Keratinocyte (primary cell): ENCODE results near the gene CCL2. TPM values are rescaled to one million over a fixed set of nuclear protein-coding genes. Genes with fewer than 3 reads are reported as not detected.

Experiments
- DNase-seq: peaks from one replicate; pipeline ENCODE4 v3.0.0-alpha.2; 2011; ENCODE audit warnings: low read depth, missing footprints, low spot score
- FAIRE-seq: peaks from 2 replicates; lab custom pipeline; 2011; peaks lifted over from hg19 to GRCh38; lab: Jason Lieb, UNC
- H2AFZ ChIP-seq: 2 replicates; pipeline ENCODE4 v1.6.0; 2012; ENCODE audit warnings: low read length, control low read depth, inconsistent platforms; ENCODE audit not compliant: control insufficient read depth
- H3K27ac ChIP-seq: 2 replicates; pipeline ENCODE4 v1.5.1; 2011; ENCODE audit warnings: low read length; ENCODE audit not compliant: control insufficient read depth, insufficient read depth
- H3K27me3 ChIP-seq: 3 replicates; pipeline ENCODE4 v1.6.0; 2011; ENCODE audit warnings: low read length; ENCODE audit not compliant: control insufficient read depth, insufficient read depth; ENCODE audit errors: extremely low read depth
- H3K36me3 ChIP-seq, 2 experiments: 2 replicates in 1 of 2; 3 replicates in 1 of 2; pipeline ENCODE4 v1.5.1; 2011; ENCODE audit warnings: low read length in 2 of 2, mild to moderate bottlenecking in 1 of 2; ENCODE audit not compliant: control insufficient read depth in 2 of 2, insufficient read depth in 2 of 2; ENCODE audit errors: extremely low read depth in 1 of 2
- H3K4me1 ChIP-seq: 3 replicates; pipeline ENCODE4 v1.5.1; 2011; ENCODE audit warnings: low read length; ENCODE audit not compliant: control insufficient read depth, insufficient read depth; ENCODE audit errors: extremely low read depth
- H3K4me2 ChIP-seq: 3 replicates; pipeline ENCODE4 v1.6.0; 2011; ENCODE audit warnings: low read depth, low read length; ENCODE audit not compliant: control insufficient read depth, insufficient read depth; ENCODE audit errors: extremely low read depth
- H3K4me3 ChIP-seq, 3 experiments: fragments of 200-600 bp in 1 of 3; sonication (generic) in 1 of 3; 2 replicates in 2 of 3; 3 replicates in 1 of 3; pipeline ENCODE4 v1.5.1; 2011 to 2016; ENCODE audit warnings: low read length in 3 of 3, mild to moderate bottlenecking in 3 of 3, control low read depth in 2 of 3, inconsistent platforms in 1 of 3, low read depth in 1 of 3, mixed read lengths in 1 of 3, mixed run types in 1 of 3, moderate library complexity in 1 of 3; ENCODE audit not compliant: control insufficient read depth in 2 of 3, insufficient read depth in 2 of 3; ENCODE audit errors: extremely low read depth in 1 of 3
- H3K79me2 ChIP-seq: 2 replicates; pipeline ENCODE4 v1.6.0; 2012; ENCODE audit warnings: low read length; ENCODE audit not compliant: control insufficient read depth, insufficient read depth
- H3K9ac ChIP-seq: 3 replicates; pipeline ENCODE4 v1.6.0; 2011; ENCODE audit warnings: low read length; ENCODE audit not compliant: control insufficient read depth, insufficient read depth; ENCODE audit errors: extremely low read depth
- H3K9me1 ChIP-seq: 3 replicates; pipeline ENCODE4 v1.6.0; 2011; ENCODE audit warnings: low read length; ENCODE audit not compliant: control insufficient read depth, insufficient read depth; ENCODE audit errors: extremely low read depth
- H3K9me3 ChIP-seq: 2 replicates; pipeline ENCODE4 v1.5.1; 2012; ENCODE audit warnings: low read depth, low read length; ENCODE audit not compliant: control insufficient read depth
- H4K20me1 ChIP-seq: 3 replicates; pipeline ENCODE4 v1.6.0; 2011; ENCODE audit warnings: low read length; ENCODE audit not compliant: control insufficient read depth, insufficient read depth; ENCODE audit errors: extremely low read depth
- EZH2 ChIP-seq: IDR thresholded peaks from one replicate; pipeline ENCODE4 v1.6.1; 2012; ENCODE audit warnings: inconsistent platforms, mild to moderate bottlenecking, low read length, moderate library complexity
- dilution Hi-C: fragments of 300-500 bp; cut with MboI; formaldehyde crosslinking; loops from one replicate; pipeline ENCODE4 v1.7.0; 2020; ENCODE audit warnings: low sequenced_read_pairs; ENCODE audit not compliant: extremely low pct_ligation_motif_present
- polyA minus RNA-seq, 3 experiments: library from RNA; depleted of rRNA, polyadenylated mRNA; stranded (reverse); fragments of >200 nt; gene quantifications; 1 replicate in 1 of 3; 2 replicates in 1 of 3; 3 replicates in 1 of 3; pipeline ENCODE4 v1.2.3, GENCODE V29; 2011
- polyA plus RNA-seq, 5 experiments: library from polyadenylated mRNA; depleted of rRNA in 3 of 5; stranded (reverse) in 3 of 5; stranded (forward) in 1 of 5; unstranded in 1 of 5; fragments of >200 nt; gene quantifications; 1 replicate in 1 of 5; 2 replicates in 3 of 5; 3 replicates in 1 of 5; pipeline versions ENCODE4 v1.2.1 to v1.2.3, GENCODE V29; 2011 to 2012; ENCODE audit warnings: missing spikeins in 2 of 5, low read depth in 1 of 5, low replicate concordance in 1 of 5
- TF ChIP-seq, protein P1 (sequence below), 3 experiments: IDR thresholded peaks in 1 of 3; conservative IDR thresholded peaks in 1 of 3; optimal IDR thresholded peaks in 1 of 3; 2 replicates in 2 of 3; 3 replicates in 1 of 3; pipeline versions ENCODE3 to v1.5.1; 2011; ENCODE audit warnings: low read length in 3 of 3, mild to moderate bottlenecking in 3 of 3, moderate library complexity in 2 of 3, control low read depth in 1 of 3, inconsistent platforms in 1 of 3; ENCODE audit not compliant: insufficient read depth in 2 of 3; ENCODE audit errors: extremely low read depth in 1 of 3

Gene CCL2
- polyA plus RNA-seq (0.24 to 0.49 TPM in 2 of 3 replicates, not detected in the other), polyA minus RNA-seq (not detected in 3 replicates)
- not detected for polyA plus RNA-seq (2011; ENCODE audit: low read depth)
- polyA plus RNA-seq (2011; cell fraction: cytosol; rRNA removed): 0.16 and 0.18 TPM in 2 replicates
- 0.34 TPM in 1 of 2 replicates, not detected in the other for polyA plus RNA-seq (2011; cell fraction: nucleus; rRNA removed)
- 0.16 TPM in 1 of 2 replicates, not detected in the other for polyA plus RNA-seq (2012; ENCODE audit: low replicate concordance)
- polyA minus RNA-seq (2011; cell fraction: cytosol; rRNA and poly(A)+ RNA removed): not detected
- polyA minus RNA-seq (2011; cell fraction: nucleus; rRNA and poly(A)+ RNA removed): not detected in 2 replicates

DNA sequence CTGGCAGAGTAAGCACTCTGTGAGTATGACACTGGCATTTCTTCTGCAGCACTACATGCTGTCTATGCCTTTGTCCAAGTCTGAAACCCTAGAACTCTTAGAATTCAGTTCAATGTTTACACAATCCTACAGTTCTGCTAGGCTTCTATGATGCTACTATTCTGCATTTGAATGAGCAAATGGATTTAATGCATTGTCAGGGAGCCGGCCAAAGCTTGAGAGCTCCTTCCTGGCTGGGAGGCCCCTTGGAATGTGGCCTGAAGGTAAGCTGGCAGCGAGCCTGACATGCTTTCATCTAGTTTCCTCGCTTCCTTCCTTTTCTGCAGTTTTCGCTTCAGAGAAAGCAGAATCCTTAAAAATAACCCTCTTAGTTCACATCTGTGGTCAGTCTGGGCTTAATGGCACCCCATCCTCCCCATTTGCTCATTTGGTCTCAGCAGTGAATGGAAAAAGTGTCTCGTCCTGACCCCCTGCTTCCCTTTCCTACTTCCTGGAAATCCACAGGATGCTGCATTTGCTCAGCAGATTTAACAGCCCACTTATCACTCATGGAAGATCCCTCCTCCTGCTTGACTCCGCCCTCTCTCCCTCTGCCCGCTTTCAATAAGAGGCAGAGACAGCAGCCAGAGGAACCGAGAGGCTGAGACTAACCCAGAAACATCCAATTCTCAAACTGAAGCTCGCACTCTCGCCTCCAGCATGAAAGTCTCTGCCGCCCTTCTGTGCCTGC, at the start of gene CCL2:
Gene CCL2, plus strand, starts transcription at position 635 of the 730 bp plus-strand sequence. Its CDS starts 65 bp downstream, at position 700.
- dilution Hi-C loops: no loop called here
- FAIRE-seq (peak; percentile 83), DNase-seq (no peak)

DNA sequence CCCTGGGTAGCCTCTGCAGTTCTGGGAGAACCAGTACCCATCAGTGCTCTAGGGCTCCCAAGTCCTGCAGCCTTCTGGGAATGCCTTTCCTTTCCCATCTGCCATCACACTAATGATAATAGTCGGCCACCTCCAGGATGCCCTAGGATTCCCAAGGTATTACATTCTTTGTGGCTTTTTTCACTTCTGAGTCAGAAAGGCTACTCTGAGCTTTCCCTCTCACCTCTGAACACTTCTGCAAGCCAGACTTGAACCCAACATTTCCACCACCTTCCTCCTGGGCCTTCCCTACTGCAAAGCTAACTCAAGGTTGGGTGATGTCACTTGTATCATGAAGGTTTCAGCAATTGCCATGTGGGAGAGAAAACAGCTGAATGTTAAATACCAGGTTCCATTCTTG, 49.7 kb upstream of the CCL2 start:
- DNase-seq (no peak), FAIRE-seq (no peak)
- H3K4me2 ChIP-seq: no peak overlapping the region
- H3K36me3 ChIP-seq: no peaks in the 10 kb centered on the region
- dilution Hi-C loops: loop anchor here (25.0 kb wide), 1 partner anchor 157 kb away; the partner anchor contains the start of genes CCL1 and CCL13
- no peaks in the 10 kb centered on the region for H3K9me3 ChIP-seq
- no peak overlapping the region for H3K27ac ChIP-seq
- no peaks in the 10 kb centered on the region for H3K4me1 ChIP-seq
- no peaks in the 10 kb centered on the region for H3K79me2 ChIP-seq
- no peaks in the 10 kb centered on the region for H4K20me1 ChIP-seq
- no peak overlapping the region for H3K9ac ChIP-seq
- TF ChIP-seq, protein P1, sequence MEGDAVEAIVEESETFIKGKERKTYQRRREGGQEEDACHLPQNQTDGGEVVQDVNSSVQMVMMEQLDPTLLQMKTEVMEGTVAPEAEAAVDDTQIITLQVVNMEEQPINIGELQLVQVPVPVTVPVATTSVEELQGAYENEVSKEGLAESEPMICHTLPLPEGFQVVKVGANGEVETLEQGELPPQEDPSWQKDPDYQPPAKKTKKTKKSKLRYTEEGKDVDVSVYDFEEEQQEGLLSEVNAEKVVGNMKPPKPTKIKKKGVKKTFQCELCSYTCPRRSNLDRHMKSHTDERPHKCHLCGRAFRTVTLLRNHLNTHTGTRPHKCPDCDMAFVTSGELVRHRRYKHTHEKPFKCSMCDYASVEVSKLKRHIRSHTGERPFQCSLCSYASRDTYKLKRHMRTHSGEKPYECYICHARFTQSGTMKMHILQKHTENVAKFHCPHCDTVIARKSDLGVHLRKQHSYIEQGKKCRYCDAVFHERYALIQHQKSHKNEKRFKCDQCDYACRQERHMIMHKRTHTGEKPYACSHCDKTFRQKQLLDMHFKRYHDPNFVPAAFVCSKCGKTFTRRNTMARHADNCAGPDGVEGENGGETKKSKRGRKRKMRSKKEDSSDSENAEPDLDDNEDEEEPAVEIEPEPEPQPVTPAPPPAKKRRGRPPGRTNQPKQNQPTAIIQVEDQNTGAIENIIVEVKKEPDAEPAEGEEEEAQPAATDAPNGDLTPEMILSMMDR (optimal IDR thresholded peaks at IDR 0.05 in 1 of 3, IDR thresholded peaks at IDR 0.05 in 1 of 3, conservative IDR thresholded peaks at IDR 0.05 in 1 of 3; ENCODE audit: extremely low read depth in 1 of 3, insufficient read depth in 2 of 3, low read length in 3 of 3): no peak
- TF ChIP-seq EZH2: no peak
- no peak overlapping the region for H2AFZ ChIP-seq
- peaks cover 9% of the 10 kb centered on the region for H3K27me3 ChIP-seq
- H3K4me3 ChIP-seq: no peak overlapping the region
- no peaks in the 10 kb centered on the region for H3K9me1 ChIP-seq

More for the DNA sequence above, at the start of gene CCL2:
- Histone ChIP-seq H3K36me3 (no peaks in the 10 kb centered on the region), H3K9me1 (no peaks in the 10 kb centered on the region), H3K9me3 (no peaks in the 10 kb centered on the region), H3K9ac (no peak within 1 kb of the TSS), H2AFZ (peak within 1 kb of the TSS; percentile 81), H3K79me2 (no peaks in the 10 kb centered on the region), H3K4me2 (peak within 1 kb of the TSS; percentile 57), H3K27me3 (peaks cover 9% of the 10 kb centered on the region), H3K4me3 (peak within 1 kb of the TSS in 2 of 3 experiments; percentile 18 to 55), H3K4me1 (peaks cover 26% of the 10 kb centered on the region), H3K27ac (no peak within 1 kb of the TSS), H4K20me1 (no peaks in the 10 kb centered on the region)
- TF ChIP-seq, protein P1 (optimal IDR thresholded peaks at IDR 0.05 in 1 of 3, IDR thresholded peaks at IDR 0.05 in 1 of 3, conservative IDR thresholded peaks at IDR 0.05 in 1 of 3; ENCODE audit: extremely low read depth in 1 of 3, insufficient read depth in 2 of 3, low read length in 3 of 3): no peak
- no peak for TF ChIP-seq EZH2
